Fibroblast of the conjunctiva (primary cell): Measurements from ENCODE around the gene MYH16.
"Not testable (repeated sequence)": the region's sequence is repeated elsewhere in the genome, so short reads cannot be mapped to it uniquely, and the experiment has no call there.

Experiments used
- DNase-seq: peaks from one replicate; pipeline ENCODE4 v3.0.0-alpha.2; 2010; ENCODE audit warnings: low read depth

Gene MYH16

GRCh38 chr7:99355098-99355497, 82.5 kb downstream of the MYH16 start:
- DNase-seq = no peak

DNA sequence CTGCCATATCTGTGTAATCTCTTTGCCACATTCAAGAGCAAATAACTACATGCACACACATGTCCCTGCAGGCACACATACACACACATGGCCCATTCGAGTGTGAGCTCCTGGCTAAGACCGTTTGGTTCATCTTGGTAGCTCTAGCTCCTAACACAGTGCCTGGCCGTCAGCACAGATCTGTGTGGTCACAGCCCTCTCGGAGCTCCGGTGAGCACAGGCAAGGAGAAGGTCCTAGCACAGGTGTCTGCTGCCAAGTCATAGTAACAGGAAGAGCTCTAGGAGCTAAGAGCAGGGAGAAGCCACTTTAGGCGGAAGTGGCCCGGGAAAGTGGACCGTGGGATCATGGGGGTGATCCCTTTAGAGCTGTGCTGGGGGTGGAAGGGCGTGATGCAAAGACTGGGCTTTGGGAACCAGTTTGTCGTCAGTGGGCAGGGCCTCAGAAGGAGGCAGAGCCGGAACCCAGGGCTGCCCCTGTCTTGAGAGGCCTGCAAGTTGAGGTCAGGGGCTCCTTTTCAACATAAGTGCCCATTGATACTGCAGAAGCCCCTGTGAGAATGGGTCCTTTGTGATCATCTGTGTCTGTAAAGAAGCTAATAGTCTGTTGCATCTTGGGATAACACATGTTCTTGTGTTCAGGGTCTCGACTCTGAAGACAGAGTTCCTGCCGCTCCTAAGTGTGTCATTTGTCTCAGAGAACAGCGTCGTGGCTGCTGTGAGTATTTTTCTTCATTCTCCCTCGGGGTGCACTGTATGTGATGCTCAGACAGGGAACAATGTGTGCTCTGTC, 85.3 kb downstream of the MYH16 start:
- DNase-seq = no peak

DNA sequence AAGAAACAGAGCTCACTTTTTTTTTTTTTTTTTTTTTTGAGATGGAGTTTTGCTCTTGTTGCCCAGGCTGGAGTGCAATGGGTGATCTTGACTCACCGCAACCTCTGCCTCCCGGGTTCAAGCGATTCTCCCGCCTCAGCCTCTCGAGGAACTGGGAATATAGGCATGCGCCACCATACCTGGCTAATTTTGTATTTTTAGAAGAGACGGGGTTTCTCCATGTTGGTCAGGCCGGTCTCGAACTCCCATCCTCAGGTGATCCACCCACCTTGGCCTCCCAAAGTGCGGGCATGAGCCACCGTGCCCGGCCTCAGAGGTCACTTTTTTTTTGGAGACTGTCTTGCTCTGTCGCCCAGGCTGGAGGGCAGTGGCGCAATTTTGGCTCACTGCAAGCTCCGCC, 85.9 kb downstream of the MYH16 start:
- not testable (repeated sequence) for DNase-seq

- no peak for DNase-seq
Observed at GRCh38 chr7:99359465-99360154, 87.0 kb downstream of the MYH16 start.
